ENCODE results near the gene NFATC4. TPM values are rescaled to one million over a fixed set of nuclear protein-coding genes. Genes with fewer than 3 reads are reported as not detected.

NFATC4 gene
- total RNA-seq, 6 donors from 2014 or later: 8.5 to 98.5 (median 42.1) TPM

- Histone ChIP-seq H3K4me3 (no peak overlapping the region), H3K4me1 (peaks cover 0 to 7% (median 2%) of the 10 kb centered on the region in 4 donors), H3K27me3 (no peaks in the 10 kb centered on the region), H3K36me3 (peaks cover 0 to 4% (median 0%) of the 10 kb centered on the region in 4 donors), H3K9me3 (no peaks in the 10 kb centered on the region), H3K27ac (no peak overlapping the region)
- TF ChIP-seq POLR2AphosphoS5 (IDR thresholded peaks at IDR 0.05) (no peak), CTCF (IDR thresholded peaks at IDR 0.05) (no peak), EP300 (IDR thresholded peaks at IDR 0.05) (no peak), POLR2A (IDR thresholded peaks at IDR 0.05) (no peak)
- ATAC-seq (ENCODE audit: low FRiP score in 2 of 2): no peak
- no peak for DNase-seq
- 80 to 81% methylated on average over 7 of the region's 7 CpGs for WGBS, 2 donors
These were observed 11.3 kb downstream of the NFATC4 start for GRCh38 chr14:24378981-24379906.

GRCh38 chr14:24379907-24380730, 12.1 kb downstream of the NFATC4 start:
- no peak for ATAC-seq (ENCODE audit: low FRiP score in 2 of 2)
- WGBS, 2 donors: 89 to 90% methylated on average over 15 of the region's 15 CpGs

GRCh38 chr14:24381363-24382063, 13.5 kb downstream of the NFATC4 start:
- Histone ChIP-seq H3K4me1 (peaks cover 0 to 7% (median 2%) of the 10 kb centered on the region in 4 donors), H3K36me3 (no peaks in the 10 kb centered on the region), H3K27ac (no peak overlapping the region), H3K4me3 (no peak overlapping the region), H3K27me3 (no peaks in the 10 kb centered on the region), H3K9me3 (no peaks in the 10 kb centered on the region)
- TF ChIP-seq POLR2A (IDR thresholded peaks at IDR 0.05) (no peak), CTCF (IDR thresholded peaks at IDR 0.05) (no peak), POLR2AphosphoS5 (IDR thresholded peaks at IDR 0.05) (no peak), EP300 (IDR thresholded peaks at IDR 0.05) (no peak)
- 87 to 92% methylated on average over 8 of the region's 8 CpGs for WGBS, 2 donors
- ATAC-seq (ENCODE audit: low FRiP score in 2 of 2) (no peak), DNase-seq (no peak)

More at GRCh38 chr14:24379907-24380730, 12.1 kb downstream of the NFATC4 start:
- H3K4me3 ChIP-seq: no peak overlapping the region
- H3K27me3 ChIP-seq: no peaks in the 10 kb centered on the region
- H3K4me1 ChIP-seq: peaks cover 0 to 7% (median 2%) of the 10 kb centered on the region in 4 donors
- no peak for TF ChIP-seq EP300 (IDR thresholded peaks at IDR 0.05)
- TF ChIP-seq POLR2A (IDR thresholded peaks at IDR 0.05): no peak
- TF ChIP-seq POLR2AphosphoS5 (IDR thresholded peaks at IDR 0.05): no peak
- no peak for TF ChIP-seq CTCF (IDR thresholded peaks at IDR 0.05)
- peaks cover 0 to 4% (median 0%) of the 10 kb centered on the region in 4 donors for H3K36me3 ChIP-seq
- no peak overlapping the region for H3K27ac ChIP-seq
- DNase-seq: no peak
- no peaks in the 10 kb centered on the region for H3K9me3 ChIP-seq

GRCh38 chr14:24382064-24382371, 14.0 kb downstream of the NFATC4 start:
- WGBS, 2 donors: 77 to 82% methylated on average over 3 to 4 of the region's 4 CpGs
- no peak overlapping the region for H3K4me3 ChIP-seq
- no peak for ATAC-seq (ENCODE audit: low FRiP score in 2 of 2)
- no peaks in the 10 kb centered on the region for H3K9me3 ChIP-seq
- TF ChIP-seq CTCF (IDR thresholded peaks at IDR 0.05) (no peak), POLR2AphosphoS5 (IDR thresholded peaks at IDR 0.05) (no peak), EP300 (IDR thresholded peaks at IDR 0.05) (no peak), POLR2A (IDR thresholded peaks at IDR 0.05) (no peak)
- H3K36me3 ChIP-seq: no peaks in the 10 kb centered on the region
- H3K4me1 ChIP-seq: peaks cover 0 to 7% (median 2%) of the 10 kb centered on the region in 4 donors
- DNase-seq: no peak
- no peak overlapping the region for H3K27ac ChIP-seq
- H3K27me3 ChIP-seq: no peaks in the 10 kb centered on the region

Data from upper lobe of left lung (tissue), 6 donors.